ENCODE measurements around the gene OPN4.

Gene OPN4

DNA sequence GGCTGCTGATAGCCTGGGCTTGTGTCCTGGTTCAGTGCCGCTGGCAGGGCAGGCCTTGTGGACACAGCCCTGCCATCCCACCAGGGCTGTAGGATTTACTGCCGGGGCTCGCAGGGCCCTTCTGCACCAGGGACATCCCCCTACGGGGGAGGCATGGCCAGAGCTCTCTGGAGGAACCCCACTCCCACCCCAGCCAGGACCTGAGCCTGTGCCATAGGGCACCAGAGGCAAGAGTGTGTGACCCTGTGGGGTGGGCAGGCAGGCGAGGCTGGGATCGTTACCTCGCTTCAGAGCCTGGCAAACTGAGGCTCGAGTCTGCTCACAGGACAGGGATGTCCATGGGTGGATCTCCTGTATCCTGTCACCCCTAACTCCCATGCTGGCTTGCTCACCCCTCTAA, 16.5 kb downstream of the OPN4 start:
- Mint-ChIP-seq H3K4me1 (ENCODE audit: low read depth in 2 of 2) (peaks cover 0 to 3% of the 10 kb centered on the region in 2 donors), H3K27me3 (peaks cover 0 to 28% of the 10 kb centered on the region in 2 donors), H3K36me3 (ENCODE audit: insufficient read depth) (no peaks in the 10 kb centered on the region), H3K27ac (no peak overlapping the region), H3K4me3 (no peak overlapping the region), H3K9me3 (no peaks in the 10 kb centered on the region)
- no peak for ATAC-seq (replicated peaks)
- DNase-seq, result no peak

GRCh38 chr10:86671419-86671818, 17.1 kb downstream of the OPN4 start:
- Mint-ChIP-seq H3K36me3 (ENCODE audit: insufficient read depth) (no peaks in the 10 kb centered on the region), H3K9me3 (no peaks in the 10 kb centered on the region), H3K4me3 (no peak overlapping the region), H3K27ac (no peak overlapping the region), H3K27me3 (peaks cover 0 to 28% of the 10 kb centered on the region in 2 donors), H3K4me1 (ENCODE audit: low read depth in 2 of 2) (peaks cover 0 to 3% of the 10 kb centered on the region in 2 donors)
- no peak for DNase-seq
- ATAC-seq (replicated peaks), result no peak

- Mint-ChIP-seq H3K27ac (no peak overlapping the region), H3K4me3 (no peak overlapping the region), H3K9me3 (no peaks in the 10 kb centered on the region), H3K4me1 (ENCODE audit: low read depth in 2 of 2) (peaks cover 0 to 3% of the 10 kb centered on the region in 2 donors), H3K36me3 (ENCODE audit: insufficient read depth) (no peaks in the 10 kb centered on the region), H3K27me3 (peaks cover 0 to 28% of the 10 kb centered on the region in 2 donors)
- ATAC-seq (replicated peaks) (no peak), DNase-seq (no peak)
Observed at GRCh38 chr10:86671985-86672710, 17.8 kb downstream of the OPN4 start.

DNA sequence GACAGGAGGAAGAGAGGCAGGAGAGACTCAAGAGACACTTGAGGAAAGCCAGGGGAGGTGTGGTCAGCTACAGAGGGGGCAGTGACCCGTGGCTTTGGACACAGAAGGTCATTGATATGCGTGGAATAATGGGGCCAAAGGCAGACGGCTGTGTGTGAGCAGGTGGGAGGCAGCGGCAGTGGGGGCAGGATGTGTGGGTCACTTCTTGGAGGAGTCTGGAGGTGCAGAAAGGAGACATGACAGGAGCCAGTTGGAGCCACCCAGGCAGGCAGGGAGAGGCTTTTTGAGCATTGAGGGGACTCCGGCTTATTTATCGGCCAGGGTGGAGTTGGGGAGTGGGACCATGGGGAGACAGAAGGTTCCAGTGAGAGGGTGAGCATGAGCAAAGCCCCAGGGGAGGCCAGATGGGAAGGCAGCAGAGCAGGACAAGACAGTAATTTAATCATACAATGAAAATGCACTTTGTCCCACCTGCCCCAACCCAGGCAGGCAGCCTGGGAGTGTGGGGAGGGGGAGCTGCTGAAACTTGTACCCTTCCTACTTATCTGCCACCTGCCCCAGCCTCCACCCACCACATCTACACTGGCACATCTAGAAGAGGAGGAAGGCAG, 19.0 kb downstream of the OPN4 start:
- no peak for ATAC-seq (replicated peaks)
- H3K27ac Mint-ChIP-seq, result no peak overlapping the region
- no peaks in the 10 kb centered on the region for H3K36me3 Mint-ChIP-seq (ENCODE audit: insufficient read depth)
- peaks cover 0 to 28% of the 10 kb centered on the region in 2 donors for H3K27me3 Mint-ChIP-seq
- no peak for DNase-seq
- no peaks in the 10 kb centered on the region for H3K9me3 Mint-ChIP-seq
- no peak overlapping the region for H3K4me3 Mint-ChIP-seq
- H3K4me1 Mint-ChIP-seq (ENCODE audit: low read depth in 2 of 2), result peaks cover 0 to 3% of the 10 kb centered on the region in 2 donors

GRCh38 chr10:86673827-86674581, 19.7 kb downstream of the OPN4 start:
- ATAC-seq (replicated peaks), result no peak
- peaks cover 0 to 28% of the 10 kb centered on the region in 2 donors for H3K27me3 Mint-ChIP-seq
- no peak overlapping the region for H3K4me3 Mint-ChIP-seq
- no peak overlapping the region for H3K27ac Mint-ChIP-seq
- H3K4me1 Mint-ChIP-seq (ENCODE audit: low read depth in 2 of 2), result peaks cover 0 to 3% of the 10 kb centered on the region in 2 donors
- no peaks in the 10 kb centered on the region for H3K9me3 Mint-ChIP-seq
- no peaks in the 10 kb centered on the region for H3K36me3 Mint-ChIP-seq (ENCODE audit: insufficient read depth)
- no peak for DNase-seq

DNA sequence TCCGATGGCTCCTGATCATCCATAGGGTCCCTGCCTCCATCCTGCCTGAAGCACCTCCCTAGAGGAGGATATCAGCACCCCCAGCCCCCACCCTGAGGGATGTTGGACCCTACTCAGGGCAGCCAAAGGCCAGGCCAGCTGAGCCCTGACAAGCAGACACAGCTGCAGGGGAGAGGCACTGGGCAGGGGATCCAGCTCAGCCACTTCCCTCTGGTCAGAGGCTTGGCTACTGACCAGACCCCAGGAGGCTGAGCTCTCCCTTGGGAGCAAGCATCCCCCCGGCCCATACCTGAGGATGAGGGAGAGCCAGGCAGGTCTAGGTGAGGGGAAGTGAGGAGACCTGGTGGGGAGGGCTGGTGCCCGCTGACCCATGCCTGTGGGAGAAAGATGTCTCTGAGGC, 20.6 kb downstream of the OPN4 start:
- H3K4me1 Mint-ChIP-seq (ENCODE audit: low read depth in 2 of 2), result peaks cover 0 to 3% of the 10 kb centered on the region in 2 donors
- no peaks in the 10 kb centered on the region for H3K36me3 Mint-ChIP-seq (ENCODE audit: insufficient read depth)
- no peak overlapping the region for H3K4me3 Mint-ChIP-seq
- DNase-seq (no peak), ATAC-seq (replicated peaks) (no peak)
- no peak overlapping the region for H3K27ac Mint-ChIP-seq
- H3K27me3 Mint-ChIP-seq, result peaks cover 0 to 34% of the 10 kb centered on the region in 2 donors
- no peaks in the 10 kb centered on the region for H3K9me3 Mint-ChIP-seq

DNA sequence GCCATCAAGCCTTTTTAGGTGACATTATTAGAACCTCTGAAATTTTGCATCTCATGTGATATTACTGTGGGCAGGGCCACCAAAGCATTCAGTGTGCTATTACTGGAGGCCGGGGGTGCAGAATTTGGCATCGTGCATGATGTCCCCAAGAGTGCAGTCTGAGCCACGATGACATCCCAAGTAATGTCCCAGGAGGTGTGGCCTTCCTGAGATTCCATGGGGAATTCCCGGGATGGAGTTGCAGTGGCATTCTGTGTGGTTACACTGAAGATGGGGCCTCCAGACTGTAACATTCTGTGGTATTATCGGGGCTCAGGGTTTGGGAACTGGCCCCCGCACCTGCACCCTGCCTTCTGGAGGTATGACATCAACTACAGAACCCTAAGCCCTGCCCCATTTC, 23.0 kb downstream of the OPN4 start:
- no peaks in the 10 kb centered on the region for H3K36me3 Mint-ChIP-seq (ENCODE audit: insufficient read depth)
- no peak for DNase-seq
- H3K4me3 Mint-ChIP-seq, result no peak overlapping the region
- no peaks in the 10 kb centered on the region for H3K9me3 Mint-ChIP-seq
- peaks cover 7 to 50% of the 10 kb centered on the region in 2 donors for H3K27me3 Mint-ChIP-seq
- H3K27ac Mint-ChIP-seq, result no peak overlapping the region
- peaks cover 0 to 3% of the 10 kb centered on the region in 2 donors for H3K4me1 Mint-ChIP-seq (ENCODE audit: low read depth in 2 of 2)
- ATAC-seq (replicated peaks), result no peak

DNA sequence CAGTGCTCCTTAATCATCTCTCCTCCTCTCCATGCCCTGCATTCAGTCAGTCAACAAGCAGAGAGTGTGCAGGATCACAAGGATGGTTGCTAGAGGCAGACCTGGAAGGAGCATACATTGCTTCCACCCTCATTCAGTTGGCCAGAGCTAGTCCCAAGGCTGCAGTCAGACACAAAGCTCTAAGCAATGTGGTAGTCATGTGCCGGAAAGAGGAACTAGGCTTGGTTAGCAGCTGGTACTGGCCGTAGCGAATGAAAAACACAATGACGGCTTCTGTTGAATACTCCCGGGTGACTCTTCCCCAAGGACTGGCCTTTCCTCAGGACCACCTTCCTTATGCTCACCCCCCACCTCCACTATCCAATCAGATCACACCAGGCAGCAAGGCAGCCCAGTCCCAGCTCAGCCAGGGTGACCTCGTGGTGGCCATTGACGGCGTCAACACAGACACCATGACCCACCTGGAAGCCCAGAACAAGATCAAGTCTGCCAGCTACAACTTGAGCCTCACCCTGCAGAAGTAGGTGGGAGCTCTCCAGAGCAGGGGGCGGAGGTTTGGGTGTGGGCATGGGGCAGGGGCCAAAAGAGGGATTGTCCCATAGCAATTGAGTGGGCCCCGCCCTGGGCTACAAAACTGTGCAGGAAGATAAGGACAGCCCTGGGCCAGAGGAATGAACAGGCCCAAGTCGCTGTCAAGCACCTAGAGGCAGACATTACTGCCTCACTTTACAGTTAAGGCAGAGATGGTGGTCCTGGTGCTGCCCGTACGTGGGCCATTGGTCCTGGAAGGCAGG, 24.8 kb downstream of the OPN4 start:
- Mint-ChIP-seq H3K4me1 (ENCODE audit: low read depth in 2 of 2) (peaks cover 0 to under 1% of the 10 kb centered on the region in 2 donors), H3K36me3 (ENCODE audit: insufficient read depth) (no peaks in the 10 kb centered on the region), H3K27me3 (peaks cover 14 to 50% of the 10 kb centered on the region in 2 donors), H3K27ac (no peak overlapping the region), H3K4me3 (no peak overlapping the region), H3K9me3 (no peaks in the 10 kb centered on the region)
- DNase-seq (no peak), ATAC-seq (replicated peaks) (no peak)

GRCh38 chr10:86681047-86681446, 26.7 kb downstream of the OPN4 start:
- DNase-seq, result no peak
- Mint-ChIP-seq H3K27ac (no peak overlapping the region), H3K27me3 (peaks cover 20 to 63% of the 10 kb centered on the region in 2 donors), H3K4me3 (no peak overlapping the region), H3K4me1 (ENCODE audit: low read depth in 2 of 2) (no peaks in the 10 kb centered on the region), H3K36me3 (ENCODE audit: insufficient read depth) (no peaks in the 10 kb centered on the region), H3K9me3 (no peaks in the 10 kb centered on the region)
- ATAC-seq (replicated peaks), result no peak

DNA sequence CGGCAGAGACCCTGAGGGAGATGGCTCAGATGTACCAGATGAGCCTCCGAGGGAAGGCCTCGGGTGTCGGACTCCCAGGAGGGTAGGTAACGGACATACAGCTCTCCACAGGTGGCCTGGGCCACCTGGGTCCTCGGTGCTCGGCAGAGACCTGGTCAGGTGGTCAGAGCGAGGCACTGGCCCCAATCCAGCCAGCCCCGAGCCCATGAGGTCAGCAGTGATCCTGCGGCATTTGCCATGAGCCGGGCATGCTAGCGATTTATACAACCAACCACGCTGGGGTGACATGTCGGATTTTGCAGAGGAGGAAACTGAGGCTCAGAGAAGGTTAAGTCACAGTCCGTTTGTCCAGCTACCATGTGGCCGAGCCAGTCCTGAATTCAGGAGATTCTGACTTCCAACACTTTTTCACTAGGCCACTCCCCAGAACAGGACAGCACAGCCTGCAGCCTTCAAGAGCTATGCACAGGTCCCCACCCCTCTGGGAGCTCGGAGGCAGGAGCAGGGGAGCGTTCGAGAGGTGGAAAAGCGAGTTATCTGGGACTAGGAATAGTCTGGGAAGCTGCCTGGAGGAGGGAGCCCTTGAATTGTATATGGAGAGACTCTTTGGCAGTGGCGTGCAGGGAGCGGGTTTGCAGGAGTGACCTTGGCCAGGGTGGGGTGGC, 27.5 kb downstream of the OPN4 start:
- Mint-ChIP-seq H3K4me1 (ENCODE audit: low read depth in 2 of 2) (no peaks in the 10 kb centered on the region), H3K36me3 (ENCODE audit: insufficient read depth) (no peaks in the 10 kb centered on the region), H3K4me3 (no peak overlapping the region), H3K9me3 (no peaks in the 10 kb centered on the region), H3K27me3 (peaks cover 20 to 67% of the 10 kb centered on the region in 2 donors), H3K27ac (no peak overlapping the region)
- ATAC-seq (replicated peaks) (no peak), DNase-seq (no peak)

DNA sequence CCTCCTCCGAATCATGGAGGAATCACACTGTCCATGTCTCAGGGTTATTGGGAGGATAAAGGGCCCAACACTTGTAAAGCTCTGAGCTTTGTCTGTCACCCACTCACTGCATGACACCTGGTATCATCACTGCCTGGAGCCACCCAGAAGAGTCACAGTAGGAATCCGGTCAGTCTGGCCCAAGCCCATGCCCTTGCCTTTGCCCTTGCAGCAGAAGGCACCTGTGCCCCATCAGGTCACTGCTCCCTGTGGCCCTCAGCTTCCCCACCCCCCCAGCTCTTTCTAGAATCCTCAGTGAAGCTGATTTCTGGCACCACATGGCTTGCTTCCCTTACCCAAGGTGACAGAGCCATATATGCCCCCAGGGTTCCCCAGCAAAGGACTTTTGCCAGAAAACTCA, 28.3 kb downstream of the OPN4 start:
- Mint-ChIP-seq H3K9me3 (no peaks in the 10 kb centered on the region), H3K27ac (no peak overlapping the region), H3K27me3 (peaks cover 20 to 67% of the 10 kb centered on the region in 2 donors), H3K36me3 (ENCODE audit: insufficient read depth) (no peaks in the 10 kb centered on the region), H3K4me1 (ENCODE audit: low read depth in 2 of 2) (no peaks in the 10 kb centered on the region), H3K4me3 (no peak overlapping the region)
- DNase-seq (no peak), ATAC-seq (replicated peaks) (no peak)

DNA sequence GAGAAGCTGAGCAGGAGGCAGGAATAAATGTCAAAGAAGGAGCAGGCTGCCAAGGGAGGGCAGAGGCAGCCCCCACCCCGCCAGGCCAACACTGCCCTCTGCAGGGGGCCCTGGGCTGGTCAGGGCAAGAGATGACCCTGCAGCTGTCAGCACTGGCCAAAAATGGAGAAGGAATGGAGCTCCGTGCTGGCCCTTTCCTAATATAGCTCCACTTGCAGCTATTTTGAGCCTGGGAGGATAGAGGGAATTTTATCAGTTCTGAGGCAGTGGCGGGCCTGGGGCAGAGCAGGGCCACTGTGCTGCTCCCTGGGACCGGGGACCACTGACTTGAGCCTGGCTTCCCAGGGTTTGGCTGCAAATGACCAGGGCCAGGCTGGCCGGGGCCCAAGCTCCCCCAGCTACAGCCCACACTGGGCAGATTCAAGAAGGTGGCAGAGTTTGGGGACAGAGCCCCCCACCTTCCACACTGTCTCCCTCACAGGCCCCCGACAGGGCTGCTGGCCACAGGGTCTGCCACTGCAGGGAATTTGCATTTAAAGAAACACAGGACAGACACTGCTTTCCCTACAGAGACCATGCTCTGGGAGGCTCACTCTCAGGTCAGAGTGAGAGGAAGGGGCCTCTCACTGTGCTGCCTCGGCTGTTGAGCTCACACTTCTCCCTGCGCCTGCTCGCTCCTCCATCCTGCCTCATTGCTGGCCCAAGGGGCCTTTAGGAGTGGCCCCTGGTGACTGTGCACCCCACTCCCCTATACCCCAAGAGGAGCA, 30.2 kb downstream of the OPN4 start:
- peaks cover 4 to 8% of the 10 kb centered on the region in 2 donors for H3K4me1 Mint-ChIP-seq (ENCODE audit: low read depth in 2 of 2)
- H3K27me3 Mint-ChIP-seq, result peaks cover 20 to 73% of the 10 kb centered on the region in 2 donors
- ATAC-seq (replicated peaks) (no peak), DNase-seq (no peak)
- H3K36me3 Mint-ChIP-seq (ENCODE audit: insufficient read depth), result no peaks in the 10 kb centered on the region
- H3K27ac Mint-ChIP-seq, result no peak overlapping the region
- no peak overlapping the region for H3K4me3 Mint-ChIP-seq
- no peaks in the 10 kb centered on the region for H3K9me3 Mint-ChIP-seq
